PC-3 (cell line): ENCODE results near the gene UNC93A. TPM values are rescaled to one million over a fixed set of nuclear protein-coding genes. Genes with fewer than 3 reads are reported as not detected.

Experiments used
- ATAC-seq: fragments of 200-7000 bp; cut with Tn5 transposase; 2 replicates; pipeline ENCODE4 v1.9.1; 2020; ENCODE audit warnings: mild to moderate bottlenecking, moderate library complexity
- BruUV-seq: library from RNA; stranded (reverse); fragments of 400-500 nt; replicated peaks from 2 replicates; lab custom pipeline; 2021; lab: Mats Ljungman, UMichigan
- CTCF ChIA-PET: fragments of 300-600 bp; sonication (Branson Sonifier 250); formaldehyde crosslinking; loops from one replicate; lab custom pipeline; 2022; ENCODE audit warnings: antibody characterized with exemption; lab: Charles Lee
- POLR2A ChIA-PET: fragments of 300-600 bp; sonication (Branson Sonifier 250); formaldehyde crosslinking; loops from one replicate; lab custom pipeline; 2022; ENCODE audit warnings: antibody characterized with exemption; ENCODE audit not compliant: unreplicated experiment; lab: Charles Lee
- DNase-seq: peaks from one replicate; pipeline ENCODE4 v3.0.0-alpha.2; 2015
- H2AFZ ChIP-seq: fragments of 300-600 bp; sonication (generic); 2 replicates; pipeline ENCODE4 v1.6.0; 2016; ENCODE audit warnings: antibody characterized with exemption, low read length
- H3F3A ChIP-seq: fragments of 300-600 bp; sonication (generic); one replicate; pipeline ENCODE4 v1.6.0; 2017; ENCODE audit warnings: antibody characterized with exemption, low read length, control low read depth, mild to moderate bottlenecking; ENCODE audit not compliant: unreplicated experiment
- H3K27ac ChIP-seq: fragments of 300-600 bp; sonication (generic); 2 replicates; pipeline ENCODE4 v1.5.1; 2016; ENCODE audit warnings: mild to moderate bottlenecking, low read length
- H3K27me3 ChIP-seq: fragments of 300-600 bp; sonication (generic); 2 replicates; pipeline ENCODE4 v1.6.1; 2016; ENCODE audit warnings: low read length, mixed read lengths
- H3K36me3 ChIP-seq: fragments of 300-600 bp; sonication (generic); 2 replicates; pipeline ENCODE4 v1.6.1; 2016; ENCODE audit warnings: low read depth, mixed run types, low read length, mixed read lengths
- H3K4me1 ChIP-seq: fragments of 300-600 bp; sonication (generic); 2 replicates; pipeline ENCODE4 v1.5.1; 2016; ENCODE audit warnings: low read length; ENCODE audit not compliant: insufficient read depth
- H3K4me2 ChIP-seq: fragments of 300-600 bp; sonication (generic); 2 replicates; pipeline ENCODE4 v1.6.0; 2016; ENCODE audit warnings: low read length
- H3K4me3 ChIP-seq: fragments of 300-600 bp; sonication (generic); 2 replicates; pipeline ENCODE4 v1.5.1; 2016; ENCODE audit warnings: mild to moderate bottlenecking, low read length, mixed read lengths
- H3K79me2 ChIP-seq: fragments of 300-600 bp; sonication (generic); 2 replicates; pipeline ENCODE4 v1.6.1; 2017; ENCODE audit warnings: low read length, mixed read lengths
- H3K9ac ChIP-seq: fragments of 300-600 bp; sonication (generic); 2 replicates; pipeline ENCODE4 v1.6.0; 2016; ENCODE audit warnings: mild to moderate bottlenecking, low read length
- H3K9me2 ChIP-seq: fragments of 300-600 bp; sonication (generic); replicated peaks from 2 replicates; pipeline ENCODE4 v1.6.1; 2016; ENCODE audit warnings: mixed run types, low read length, mixed read lengths
- H3K9me3 ChIP-seq: fragments of 300-600 bp; sonication (generic); 2 replicates; pipeline ENCODE4 v1.6.1; 2016; ENCODE audit warnings: low read length, mixed read lengths
- H4K20me1 ChIP-seq: fragments of 300-600 bp; sonication (generic); 2 replicates; pipeline ENCODE4 v1.6.1; 2016; ENCODE audit warnings: low read length, mixed read lengths
- EZH2 ChIP-seq: fragments of 300-600 bp; sonication (generic); IDR thresholded peaks from one replicate; pipeline ENCODE4 v1.6.1; 2017; ENCODE audit warnings: antibody characterized with exemption, mild to moderate bottlenecking, low read length; ENCODE audit not compliant: unreplicated experiment
- EZH2phosphoT487 ChIP-seq: fragments of 300-600 bp; sonication (generic); IDR thresholded peaks from 2 replicates; pipeline ENCODE4 v1.6.1; 2018; ENCODE audit warnings: mild to moderate bottlenecking, antibody characterized with exemption, low read length, borderline replicate concordance
- intact Hi-C: fragments of 100-400 bp; cut with micrococcal nuclease; formaldehyde crosslinking; loops from 2 replicates; pipeline ENCODE4 v1.9.0; 2023
- total RNA-seq: library from RNA; depleted of rRNA; stranded (reverse); fragments of >200 nt; gene quantifications from 2 replicates; pipeline ENCODE4 v1.2.3, GENCODE V29; 2014
- TF ChIP-seq, protein P1 (sequence below): fragments of 300-600 bp; sonication (generic); conservative IDR thresholded peaks from 2 replicates; pipeline ENCODE4 v1.5.1; 2017; ENCODE audit warnings: antibody characterized with exemption, low read depth, mild to moderate bottlenecking, low read length

The UNC93A gene
- total RNA-seq, 1 experiment from 2014 or later = not detected

DNA sequence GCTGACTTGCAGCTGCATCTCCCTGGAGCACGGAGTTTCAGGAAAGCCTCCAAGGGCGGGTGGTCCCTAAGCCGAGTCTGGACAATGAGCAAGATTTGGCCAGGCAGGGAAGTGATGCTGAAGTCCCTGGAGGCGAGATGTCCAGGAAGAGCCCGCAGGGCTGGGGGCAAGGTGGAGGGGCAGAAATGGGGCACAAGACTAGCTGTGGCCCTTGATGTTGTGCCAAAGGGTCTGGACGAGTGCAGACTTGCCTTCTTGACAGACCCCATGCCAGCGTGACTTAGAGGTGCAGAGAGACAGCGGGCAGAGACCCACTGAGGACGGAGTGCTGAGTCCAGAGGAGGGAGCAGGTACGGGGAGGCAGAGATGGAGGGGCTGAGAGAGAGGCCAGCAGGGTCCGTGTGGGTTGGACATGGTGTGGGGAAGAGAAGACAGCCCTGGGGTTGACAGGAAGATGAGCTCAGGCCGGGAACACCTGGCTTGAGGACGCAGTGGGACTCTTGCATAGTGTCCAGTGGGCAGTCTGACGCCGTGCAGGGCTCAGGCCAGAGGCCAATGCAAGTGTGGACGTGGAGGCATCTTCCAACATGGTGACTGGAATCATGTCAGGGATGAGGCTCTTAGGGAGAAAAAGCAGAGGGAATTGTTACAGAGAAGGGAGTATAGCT is 8.7 kb downstream of the UNC93A start:
- Histone ChIP-seq H3K79me2 (no peaks in the 10 kb centered on the region), H3K9me3 (no peaks in the 10 kb centered on the region), H2AFZ (no peak overlapping the region), H3F3A (no peaks in the 10 kb centered on the region), H3K4me3 (no peak overlapping the region), H3K9ac (no peak overlapping the region), H3K9me2 (no peaks in the 10 kb centered on the region), H4K20me1 (no peaks in the 10 kb centered on the region), H3K27ac (no peak overlapping the region), H3K27me3 (peaks cover 47% of the 10 kb centered on the region), H3K36me3 (no peaks in the 10 kb centered on the region), H3K4me1 (no peaks in the 10 kb centered on the region), H3K4me2 (no peak overlapping the region)
- intact Hi-C loops = no loop called here
- POLR2A ChIA-PET = no interaction called here
- TF ChIP-seq EZH2 (no peak), EZH2phosphoT487 (no peak)
- TF ChIP-seq, protein P1, sequence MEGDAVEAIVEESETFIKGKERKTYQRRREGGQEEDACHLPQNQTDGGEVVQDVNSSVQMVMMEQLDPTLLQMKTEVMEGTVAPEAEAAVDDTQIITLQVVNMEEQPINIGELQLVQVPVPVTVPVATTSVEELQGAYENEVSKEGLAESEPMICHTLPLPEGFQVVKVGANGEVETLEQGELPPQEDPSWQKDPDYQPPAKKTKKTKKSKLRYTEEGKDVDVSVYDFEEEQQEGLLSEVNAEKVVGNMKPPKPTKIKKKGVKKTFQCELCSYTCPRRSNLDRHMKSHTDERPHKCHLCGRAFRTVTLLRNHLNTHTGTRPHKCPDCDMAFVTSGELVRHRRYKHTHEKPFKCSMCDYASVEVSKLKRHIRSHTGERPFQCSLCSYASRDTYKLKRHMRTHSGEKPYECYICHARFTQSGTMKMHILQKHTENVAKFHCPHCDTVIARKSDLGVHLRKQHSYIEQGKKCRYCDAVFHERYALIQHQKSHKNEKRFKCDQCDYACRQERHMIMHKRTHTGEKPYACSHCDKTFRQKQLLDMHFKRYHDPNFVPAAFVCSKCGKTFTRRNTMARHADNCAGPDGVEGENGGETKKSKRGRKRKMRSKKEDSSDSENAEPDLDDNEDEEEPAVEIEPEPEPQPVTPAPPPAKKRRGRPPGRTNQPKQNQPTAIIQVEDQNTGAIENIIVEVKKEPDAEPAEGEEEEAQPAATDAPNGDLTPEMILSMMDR = no peak
- CTCF ChIA-PET = no interaction called here
- no peak for DNase-seq
- no peak for ATAC-seq
- no TSS peak for BruUV-seq

- POLR2A ChIA-PET = no interaction called here
- Histone ChIP-seq H4K20me1 (no peaks in the 10 kb centered on the region), H3K79me2 (no peaks in the 10 kb centered on the region), H3K9me2 (no peaks in the 10 kb centered on the region), H3K27ac (no peak overlapping the region), H2AFZ (no peak overlapping the region), H3K4me3 (no peak overlapping the region), H3K9ac (no peak overlapping the region), H3K4me1 (no peaks in the 10 kb centered on the region), H3K9me3 (no peaks in the 10 kb centered on the region), H3F3A (no peaks in the 10 kb centered on the region), H3K4me2 (no peak overlapping the region), H3K27me3 (peaks cover 47% of the 10 kb centered on the region), H3K36me3 (no peaks in the 10 kb centered on the region)
- TF ChIP-seq EZH2 (no peak), EZH2phosphoT487 (no peak)
- TF ChIP-seq, protein P1 = no peak
- ATAC-seq (no peak), DNase-seq (no peak)
- no TSS peak for BruUV-seq
- CTCF ChIA-PET = no interaction called here
- intact Hi-C loops = no loop called here
Measured at GRCh38 chr6:167300902-167301777, 10.0 kb downstream of the UNC93A start.

DNA sequence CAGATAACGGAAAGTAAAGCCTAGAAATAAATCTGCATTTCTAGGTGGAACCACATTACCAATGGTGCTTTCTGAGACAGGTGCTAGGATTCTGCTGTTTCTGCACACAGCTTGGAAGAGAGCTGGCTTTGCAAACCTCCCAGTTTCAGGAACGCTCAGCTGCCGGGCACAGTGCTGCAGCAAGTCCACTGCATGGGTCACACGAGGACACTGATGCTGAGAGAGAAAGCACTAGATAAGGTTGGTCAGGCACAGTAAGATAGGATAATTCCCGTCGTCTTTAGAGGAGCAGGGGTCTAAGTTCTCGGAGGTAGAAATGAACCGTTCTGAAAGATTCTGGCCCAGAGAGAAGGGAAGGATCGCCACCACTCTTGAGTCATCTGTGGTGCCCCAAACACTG is 11.0 kb downstream of the UNC93A start:
- CTCF ChIA-PET = no interaction called here
- no TSS peak for BruUV-seq
- H4K20me1 ChIP-seq = no peaks in the 10 kb centered on the region
- no peaks in the 10 kb centered on the region for H3K4me1 ChIP-seq
- H3K9me2 ChIP-seq = no peaks in the 10 kb centered on the region
- ATAC-seq (no peak), DNase-seq (no peak)
- no peaks in the 10 kb centered on the region for H3K36me3 ChIP-seq
- intact Hi-C loops = no loop called here
- H3K27ac ChIP-seq = no peak overlapping the region
- H3K4me2 ChIP-seq = no peak overlapping the region
- H3K27me3 ChIP-seq = peaks cover 43% of the 10 kb centered on the region
- H3K9ac ChIP-seq = no peak overlapping the region
- no peak overlapping the region for H2AFZ ChIP-seq
- H3K4me3 ChIP-seq = no peak overlapping the region
- no peaks in the 10 kb centered on the region for H3K79me2 ChIP-seq
- POLR2A ChIA-PET = no interaction called here
- H3K9me3 ChIP-seq = no peaks in the 10 kb centered on the region
- TF ChIP-seq EZH2phosphoT487 (no peak), EZH2 (no peak)
- TF ChIP-seq, protein P1 = no peak
- H3F3A ChIP-seq = no peaks in the 10 kb centered on the region
